SK-N-SH (cell line): Measurements from ENCODE around the gene EXOC4. TPM values are rescaled to one million over a fixed set of nuclear protein-coding genes. Genes with fewer than 3 reads are reported as not detected.

ENCODE experiments used
- CTCF ChIA-PET: fragments of 300-600, 350-600 bp; formaldehyde crosslinking; extraction: SDS; loops from one replicate; lab custom pipeline; 2021; lab: Yijun Ruan, JAX
- POLR2A ChIA-PET: fragments of 350-600 bp; sonication (Branson Sonifier 250); formaldehyde crosslinking; extraction: SDS; loops from one replicate; lab custom pipeline; 2020; ENCODE audit warnings: antibody characterized with exemption, inconsistent platforms; lab: Yijun Ruan, JAX
- DNase-seq: peaks from one replicate; pipeline ENCODE4 v3.0.0; 2012
- H2AFZ ChIP-seq: fragments of 200-600 bp; sonication (generic); 2 replicates; pipeline ENCODE4 v1.8.1; 2016; ENCODE audit warnings: antibody characterized with exemption, mild to moderate bottlenecking, low read depth
- H3F3A ChIP-seq: fragments of 200-600 bp; sonication (generic); replicated peaks from 2 replicates; pipeline ENCODE3; 2016; ENCODE audit warnings: antibody characterized with exemption, mild to moderate bottlenecking; ENCODE audit not compliant: insufficient read depth
- H3K27ac ChIP-seq, 2 experiments: fragments of 200-500 bp in 1 of 2; fragments of 200-600 bp in 1 of 2; sonication (Bioruptor generic) in 1 of 2; sonication (generic), shearing (Covaris generic) in 1 of 2; 2 replicates each; pipeline versions ENCODE4 v1.5.1 to v1.6.1; 2014 to 2016; ENCODE audit warnings: low read depth in 2 of 2, inconsistent platforms in 1 of 2, low read length in 1 of 2, mild to moderate bottlenecking in 1 of 2, mixed read lengths in 1 of 2
- H3K27me3 ChIP-seq: fragments of 200-600 bp; sonication (generic), shearing (Covaris generic); 2 replicates; pipeline ENCODE4 v1.6.1; 2016; ENCODE audit warnings: mixed run types; ENCODE audit not compliant: insufficient read depth
- H3K36me3 ChIP-seq, 2 experiments: fragments of 200-500 bp in 1 of 2; fragments of 200-600 bp in 1 of 2; sonication (Bioruptor generic) in 1 of 2; sonication (generic) in 1 of 2; replicated peaks in 1 of 2; 2 replicates each; pipeline versions ENCODE3 to v1.5.1; 2014 to 2016; ENCODE audit warnings: low read length in 1 of 2, mild to moderate bottlenecking in 1 of 2; ENCODE audit not compliant: insufficient read depth in 2 of 2, control insufficient read depth in 1 of 2
- H3K4me1 ChIP-seq, 2 experiments: fragments of 200-500 bp in 1 of 2; fragments of 200-600 bp in 1 of 2; sonication (Bioruptor generic) in 1 of 2; sonication (generic), shearing (Covaris generic) in 1 of 2; 2 replicates each; pipeline versions ENCODE4 v1.5.1 to v1.6.1; 2014 to 2016; ENCODE audit warnings: low read depth in 1 of 2, low read length in 1 of 2, mixed run types in 1 of 2; ENCODE audit not compliant: insufficient read depth in 2 of 2, control insufficient read depth in 1 of 2
- H3K4me2 ChIP-seq: fragments of 200-600 bp; sonication (generic), shearing (Covaris generic); 2 replicates; pipeline ENCODE4 v1.6.1; 2017; ENCODE audit warnings: mixed run types
- H3K4me3 ChIP-seq, 2 experiments: fragments of 200-500 bp in 1 of 2; fragments of 200-600 bp in 1 of 2; sonication (Bioruptor generic) in 1 of 2; sonication (generic), shearing (Covaris generic) in 1 of 2; 2 replicates each; pipeline versions ENCODE4 v1.5.1 to v1.8.1; 2014 to 2016; ENCODE audit warnings: low read depth in 2 of 2, inconsistent platforms in 1 of 2, low read length in 1 of 2, mild to moderate bottlenecking in 1 of 2, mixed read lengths in 1 of 2, moderate library complexity in 1 of 2
- H3K79me2 ChIP-seq: fragments of 200-600 bp; sonication (generic); 2 replicates; pipeline ENCODE4 v1.8.1; 2017; ENCODE audit warnings: mild to moderate bottlenecking; ENCODE audit not compliant: insufficient read depth
- H3K9ac ChIP-seq: fragments of 200-600 bp; sonication (generic); 2 replicates; pipeline ENCODE4 v1.6.1; 2017; ENCODE audit warnings: mixed run types
- H3K9me2 ChIP-seq: fragments of 200-600 bp; sonication (generic); 2 replicates; pipeline ENCODE4 v1.6.1; 2017; ENCODE audit warnings: mixed run types
- H3K9me3 ChIP-seq: fragments of 200-600 bp; sonication (generic); 2 replicates; pipeline ENCODE4 v1.6.1; 2017; ENCODE audit warnings: mixed run types, mild to moderate bottlenecking, moderate library complexity
- H4K20me1 ChIP-seq: fragments of 200-600 bp; sonication (generic); 2 replicates; pipeline ENCODE4 v1.6.1; 2017; ENCODE audit warnings: mild to moderate bottlenecking, mixed run types; ENCODE audit not compliant: insufficient read depth
- CHD2 ChIP-seq: fragments of 150-350 bp; IDR thresholded peaks from 2 replicates; pipeline ENCODE4 v1.6.1; 2018; ENCODE audit warnings: low read length; ENCODE audit not compliant: partially characterized antibody
- ELF1 ChIP-seq: IDR thresholded peaks from 2 replicates; pipeline ENCODE4 v1.4.0; 2012
- JUND ChIP-seq: IDR thresholded peaks from 2 replicates; pipeline ENCODE4 v1.4.0; 2012
- MAX ChIP-seq: IDR thresholded peaks from 2 replicates; pipeline ENCODE4 v1.4.0; 2012; ENCODE audit warnings: low read depth
- MEF2A ChIP-seq: IDR thresholded peaks from 2 replicates; pipeline ENCODE4 v1.4.0; 2012; ENCODE audit warnings: low read depth, borderline replicate concordance
- MXI1 ChIP-seq: IDR thresholded peaks from 2 replicates; pipeline ENCODE4 v1.6.1; 2012; ENCODE audit warnings: mild to moderate bottlenecking, low read depth, low read length, improper control_type of control experiment
- NFIC ChIP-seq: IDR thresholded peaks from 2 replicates; pipeline ENCODE4 v1.4.0; 2012; ENCODE audit warnings: borderline replicate concordance
- POLR2AphosphoS5 ChIP-seq: IDR thresholded peaks from 2 replicates; pipeline ENCODE4 v1.6.1; 2012; ENCODE audit warnings: low read depth, low read length
- RAD21 ChIP-seq: IDR thresholded peaks from 2 replicates; pipeline ENCODE4 v1.6.1; 2012; ENCODE audit warnings: mild to moderate bottlenecking, low read length
- RCOR1 ChIP-seq: fragments of 150-350 bp; IDR thresholded peaks from 2 replicates; pipeline ENCODE4 v1.6.1; 2017; ENCODE audit warnings: antibody characterized with exemption, low read length
- REST ChIP-seq: IDR thresholded peaks from 2 replicates; pipeline ENCODE4 v1.6.1; 2012; ENCODE audit warnings: mild to moderate bottlenecking, low read depth, low read length, moderate library complexity
- RXRA ChIP-seq: IDR thresholded peaks from 2 replicates; pipeline ENCODE4 v1.4.0; 2012; ENCODE audit warnings: low read depth, mild to moderate bottlenecking, borderline replicate concordance
- TAF1 ChIP-seq: IDR thresholded peaks from 2 replicates; pipeline ENCODE4 v1.6.1; 2012; ENCODE audit warnings: low read depth, mild to moderate bottlenecking, low read length, moderate library complexity, borderline replicate concordance
- TCF12 ChIP-seq: IDR thresholded peaks from 2 replicates; pipeline ENCODE4 v1.4.0; 2012
- TEAD4 ChIP-seq: IDR thresholded peaks from 2 replicates; pipeline ENCODE4 v1.4.0; 2012; ENCODE audit warnings: mild to moderate bottlenecking, borderline replicate concordance; ENCODE audit not compliant: insufficient read depth
- YY1 ChIP-seq: IDR thresholded peaks from 2 replicates; pipeline ENCODE4 v1.4.0; 2012; ENCODE audit warnings: low read depth, mild to moderate bottlenecking
- WGBS: methylation state at CpG from one replicate; pipeline ENCODE4 v1.1.6; 2017; ENCODE audit warnings: low lambda C conversion rate; 5-methylcytosine and 5-hydroxymethylcytosine counted together
- polyA plus RNA-seq, 3 experiments: library from polyadenylated mRNA; depleted of rRNA; stranded (reverse); fragments of >200 nt; gene quantifications; 2 replicates each; pipeline ENCODE4 v1.2.3, GENCODE V29; 2012
- TF ChIP-seq, protein P1 (sequence below): fragments of 150-350 bp; IDR thresholded peaks from 2 replicates; pipeline ENCODE4 v1.6.1; 2017; ENCODE audit warnings: antibody characterized with exemption, low read length, low read depth, borderline replicate concordance
- TF ChIP-seq, protein P2 (sequence below): IDR thresholded peaks from 2 replicates; pipeline ENCODE4 v1.4.0; 2012; ENCODE audit warnings: low read depth, borderline replicate concordance
- TF ChIP-seq, protein P3 (sequence below): fragments of 150-350 bp; IDR thresholded peaks from 2 replicates; pipeline ENCODE4 v1.6.1; 2016; ENCODE audit warnings: mild to moderate bottlenecking, low read depth, low read length

Gene EXOC4
- polyA plus RNA-seq, 1 of the 3 experiments (the other 2 are of a cell fraction): 37.3 TPM

- TF ChIP-seq MEF2A: no peak
- TF ChIP-seq, protein P1, sequence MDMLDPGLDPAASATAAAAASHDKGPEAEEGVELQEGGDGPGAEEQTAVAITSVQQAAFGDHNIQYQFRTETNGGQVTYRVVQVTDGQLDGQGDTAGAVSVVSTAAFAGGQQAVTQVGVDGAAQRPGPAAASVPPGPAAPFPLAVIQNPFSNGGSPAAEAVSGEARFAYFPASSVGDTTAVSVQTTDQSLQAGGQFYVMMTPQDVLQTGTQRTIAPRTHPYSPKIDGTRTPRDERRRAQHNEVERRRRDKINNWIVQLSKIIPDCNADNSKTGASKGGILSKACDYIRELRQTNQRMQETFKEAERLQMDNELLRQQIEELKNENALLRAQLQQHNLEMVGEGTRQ: no peak
- TF ChIP-seq RCOR1: no peak
- TF ChIP-seq RAD21: no peak
- no peak for TF ChIP-seq ELF1
Observed at GRCh38 chr7:133282094-133282493, 29.2 kb downstream of the EXOC4 start (continued).

- H3K27me3 ChIP-seq: no peaks in the 10 kb centered on the region
- ChIA-PET CTCF (interaction anchor here (1.9 kb wide), 2 partner anchors 9 to 11 kb away, joined by 4 to 5 read pairs; no protein-coding TSS in a partner anchor), POLR2A (no interaction called here)
- DNase-seq: no peak
- H3K27ac ChIP-seq: no peak overlapping the region
- no peaks in the 10 kb centered on the region for H3F3A ChIP-seq
- H3K9ac ChIP-seq: no peak overlapping the region
- no peaks in the 10 kb centered on the region for H3K9me3 ChIP-seq
- TF ChIP-seq POLR2AphosphoS5 (no peak), TAF1 (no peak)
- 88% methylated on average over 2 of the region's 2 CpGs for WGBS
- no peaks in the 10 kb centered on the region; a peak in 1 of 4 replicates for H3K4me1 ChIP-seq
- H3K4me3 ChIP-seq: no peak overlapping the region
- peaks cover 15 to 17% of the 10 kb centered on the region in 2 experiments for H3K36me3 ChIP-seq
- peaks cover 7% of the 10 kb centered on the region; the same call in 1 of the 2 replicates for H3K79me2 ChIP-seq
- H3K4me2 ChIP-seq: no peak overlapping the region
- H4K20me1 ChIP-seq: no peaks in the 10 kb centered on the region
- no peak overlapping the region for H2AFZ ChIP-seq
- H3K9me2 ChIP-seq: no peaks in the 10 kb centered on the region
Observed at GRCh38 chr7:133284092-133284491, 31.2 kb downstream of the EXOC4 start.

DNA sequence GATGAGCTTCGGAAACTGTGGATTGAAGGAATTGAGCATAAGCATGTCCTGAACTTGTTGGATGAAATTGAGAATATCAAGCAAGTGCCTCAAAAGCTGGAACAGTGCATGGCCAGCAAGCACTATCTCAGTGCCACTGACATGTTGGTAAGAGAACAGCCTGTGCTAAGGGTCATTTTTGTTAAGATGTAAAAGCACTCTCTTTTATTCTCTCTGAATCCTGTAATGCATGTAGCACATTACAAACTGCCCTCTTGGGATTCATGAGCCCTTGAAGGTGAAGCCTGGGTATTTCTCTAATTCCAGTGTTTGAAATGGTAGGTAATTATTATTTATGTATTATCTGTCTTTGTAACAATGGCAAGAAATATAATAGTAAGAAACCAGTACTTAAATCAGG lies 36.1 kb downstream of the EXOC4 start:
- H3K9me2 ChIP-seq: no peaks in the 10 kb centered on the region
- peaks cover 28 to 30% of the 10 kb centered on the region in 2 experiments for H3K36me3 ChIP-seq
- H3K27me3 ChIP-seq: no peaks in the 10 kb centered on the region
- no peak overlapping the region for H3K4me3 ChIP-seq
- H2AFZ ChIP-seq: no peak overlapping the region
- 100% methylated on average over 1 of the region's 1 CpG for WGBS
- ChIA-PET POLR2A (no interaction called here), CTCF (interaction anchor here (1.0 to 1.5 kb wide), 2 partner anchors 9 to 28 kb away, joined by 3 read pairs; no protein-coding TSS in a partner anchor)
- no peak overlapping the region for H3K27ac ChIP-seq
- H3K9ac ChIP-seq: no peak overlapping the region
- peaks cover 4 to 11% of the 10 kb centered on the region in 2 experiments; a peak in 3 of 4 replicates for H3K4me1 ChIP-seq
- no peaks in the 10 kb centered on the region for H3K9me3 ChIP-seq
- no peak overlapping the region for H3K4me2 ChIP-seq
- no peaks in the 10 kb centered on the region for H3F3A ChIP-seq
- H3K79me2 ChIP-seq: no peaks in the 10 kb centered on the region
- DNase-seq: no peak
- no peaks in the 10 kb centered on the region for H4K20me1 ChIP-seq
- TF ChIP-seq MXI1: no peak
- TF ChIP-seq, protein P2, sequence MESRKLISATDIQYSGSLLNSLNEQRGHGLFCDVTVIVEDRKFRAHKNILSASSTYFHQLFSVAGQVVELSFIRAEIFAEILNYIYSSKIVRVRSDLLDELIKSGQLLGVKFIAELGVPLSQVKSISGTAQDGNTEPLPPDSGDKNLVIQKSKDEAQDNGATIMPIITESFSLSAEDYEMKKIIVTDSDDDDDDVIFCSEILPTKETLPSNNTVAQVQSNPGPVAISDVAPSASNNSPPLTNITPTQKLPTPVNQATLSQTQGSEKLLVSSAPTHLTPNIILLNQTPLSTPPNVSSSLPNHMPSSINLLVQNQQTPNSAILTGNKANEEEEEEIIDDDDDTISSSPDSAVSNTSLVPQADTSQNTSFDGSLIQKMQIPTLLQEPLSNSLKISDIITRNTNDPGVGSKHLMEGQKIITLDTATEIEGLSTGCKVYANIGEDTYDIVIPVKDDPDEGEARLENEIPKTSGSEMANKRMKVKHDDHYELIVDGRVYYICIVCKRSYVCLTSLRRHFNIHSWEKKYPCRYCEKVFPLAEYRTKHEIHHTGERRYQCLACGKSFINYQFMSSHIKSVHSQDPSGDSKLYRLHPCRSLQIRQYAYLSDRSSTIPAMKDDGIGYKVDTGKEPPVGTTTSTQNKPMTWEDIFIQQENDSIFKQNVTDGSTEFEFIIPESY: no peak
- no peak for TF ChIP-seq TEAD4
- no peak for TF ChIP-seq MEF2A
- TF ChIP-seq REST: no peak
- TF ChIP-seq, protein P3, sequence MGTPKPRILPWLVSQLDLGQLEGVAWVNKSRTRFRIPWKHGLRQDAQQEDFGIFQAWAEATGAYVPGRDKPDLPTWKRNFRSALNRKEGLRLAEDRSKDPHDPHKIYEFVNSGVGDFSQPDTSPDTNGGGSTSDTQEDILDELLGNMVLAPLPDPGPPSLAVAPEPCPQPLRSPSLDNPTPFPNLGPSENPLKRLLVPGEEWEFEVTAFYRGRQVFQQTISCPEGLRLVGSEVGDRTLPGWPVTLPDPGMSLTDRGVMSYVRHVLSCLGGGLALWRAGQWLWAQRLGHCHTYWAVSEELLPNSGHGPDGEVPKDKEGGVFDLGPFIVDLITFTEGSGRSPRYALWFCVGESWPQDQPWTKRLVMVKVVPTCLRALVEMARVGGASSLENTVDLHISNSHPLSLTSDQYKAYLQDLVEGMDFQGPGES: no peak
- TF ChIP-seq YY1: no peak
- no peak for TF ChIP-seq RXRA
- TF ChIP-seq CHD2: no peak
- no peak for TF ChIP-seq RAD21
- TF ChIP-seq JUND: no peak
- no peak for TF ChIP-seq POLR2AphosphoS5
- TF ChIP-seq MAX: no peak
- TF ChIP-seq NFIC: no peak
- no peak for TF ChIP-seq TCF12
